K562 (cell line): ENCODE measurements around the gene ALDH1A2.

Experiments used
- EP300 ChIP-seq: IDR thresholded peaks from 2 replicates; pipeline ENCODE4 v1.6.1; 2012; ENCODE audit warnings: low read length, improper control_type of control experiment
- HDAC6 ChIP-seq: IDR thresholded peaks from 2 replicates; pipeline ENCODE4 v1.6.1; 2012; ENCODE audit warnings: low read depth, mild to moderate bottlenecking, control low read depth, inconsistent platforms, low read length, moderate library complexity
- HDGF ChIP-seq: fragments of 450-650 bp; IDR thresholded peaks from 2 replicates; pipeline ENCODE4 v1.6.1; 2016
- NFRKB ChIP-seq: fragments of 450-650 bp; IDR thresholded peaks from 2 replicates; pipeline ENCODE4 v1.6.1; 2016; ENCODE audit warnings: low read depth
- NR2C2 ChIP-seq, 2 experiments: fragments of 200-800 bp in 1 of 2; sonication (Bioruptor generic) in 1 of 2; sonication (generic) in 1 of 2; formaldehyde crosslinking in 1 of 2; IDR thresholded peaks; 2 replicates each; pipeline versions ENCODE4 v1.6.1 to v1.8.0; 2016 to 2022; ENCODE audit warnings: mild to moderate bottlenecking in 1 of 2, missing compliant biosample characterization in 1 of 2, missing genetic modification characterization in 1 of 2, missing genetic modification reagents in 1 of 2
- NRF1 ChIP-seq, 2 experiments: fragments of 450-650 bp; IDR thresholded peaks in 1 of 2; conservative IDR thresholded peaks in 1 of 2; 2 replicates each; pipeline ENCODE4 v1.6.1; 2014; ENCODE audit warnings: mild to moderate bottlenecking in 2 of 2
- SNRNP70 ChIP-seq: fragments of 200-400 bp; formaldehyde crosslinking; optimal IDR thresholded peaks from 2 replicates; pipeline ENCODE3; 2017; ENCODE audit warnings: low read depth, low read length
- TBP ChIP-seq: optimal IDR thresholded peaks from 2 replicates; pipeline ENCODE3; 2011; ENCODE audit warnings: low read depth, low read length, improper control_type of control experiment
- TF ChIP-seq, protein P1 (sequence below): fragments of 250-450 bp; sonication (Bioruptor Pico); IDR thresholded peaks from 2 replicates; pipeline ENCODE4 v1.5.0; 2020; ENCODE audit warnings: mild to moderate bottlenecking

DNA sequence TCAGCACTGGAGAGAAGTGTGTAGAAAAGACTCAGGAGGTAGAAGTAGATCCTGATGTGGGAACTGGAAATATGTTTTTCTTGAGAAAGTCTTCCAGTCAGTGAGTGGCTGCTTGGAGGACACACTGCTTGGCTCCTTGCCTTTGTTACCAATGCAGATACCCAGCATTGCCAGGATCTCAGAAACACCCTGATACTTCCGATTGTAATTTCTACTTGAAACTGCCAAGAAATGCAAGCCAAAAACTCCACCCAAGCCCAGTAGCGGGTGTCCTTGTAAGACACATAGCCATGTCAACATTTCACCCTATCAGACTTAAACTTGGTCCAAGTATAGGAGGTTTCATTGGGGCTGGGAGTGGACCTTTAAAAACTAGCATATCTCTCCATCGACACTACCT lies 141.8 kb downstream of the ALDH1A2 start:
- TF ChIP-seq HDAC6: no peak
- TF ChIP-seq SNRNP70: no peak
- TF ChIP-seq NR2C2 (CRISPR knock-in tag; IDR thresholded peaks at IDR 0.05): no peak
- TF ChIP-seq NR2C2 (tag; IDR thresholded peaks at IDR 0.05): no peak
- TF ChIP-seq NFRKB: no peak
- no peak for TF ChIP-seq TBP
- no peak for TF ChIP-seq NRF1 (conservative IDR thresholded peaks at IDR 0.05 in 1 of 2, IDR thresholded peaks at IDR 0.05 in 1 of 2)
- no peak for TF ChIP-seq HDGF
- TF ChIP-seq, protein P1, sequence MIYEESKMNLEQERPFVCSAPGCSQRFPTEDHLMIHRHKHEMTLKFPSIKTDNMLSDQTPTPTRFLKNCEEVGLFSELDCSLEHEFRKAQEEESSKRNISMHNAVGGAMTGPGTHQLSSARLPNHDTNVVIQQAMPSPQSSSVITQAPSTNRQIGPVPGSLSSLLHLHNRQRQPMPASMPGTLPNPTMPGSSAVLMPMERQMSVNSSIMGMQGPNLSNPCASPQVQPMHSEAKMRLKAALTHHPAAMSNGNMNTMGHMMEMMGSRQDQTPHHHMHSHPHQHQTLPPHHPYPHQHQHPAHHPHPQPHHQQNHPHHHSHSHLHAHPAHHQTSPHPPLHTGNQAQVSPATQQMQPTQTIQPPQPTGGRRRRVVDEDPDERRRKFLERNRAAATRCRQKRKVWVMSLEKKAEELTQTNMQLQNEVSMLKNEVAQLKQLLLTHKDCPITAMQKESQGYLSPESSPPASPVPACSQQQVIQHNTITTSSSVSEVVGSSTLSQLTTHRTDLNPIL (CRISPR knock-in tag): no peak
- no peak for TF ChIP-seq EP300
